ENCODE data around the gene ZSWIM5.

ZSWIM5 gene

GRCh38 chr1:45155957-45156356, 50.4 kb downstream of the ZSWIM5 start:
- H3K36me3 ChIP-seq = no peaks in the 10 kb centered on the region
- no peaks in the 10 kb centered on the region for H3K9me3 ChIP-seq
- no peak for DNase-seq
- peaks cover 0 to 8% (median 0%) of the 10 kb centered on the region in 4 donors for H3K4me1 ChIP-seq
- intact Hi-C loops (cut with DNase I; ENCODE audit: low total_unique reads) = no loop called here
- TF ChIP-seq CTCF (IDR thresholded peaks at IDR 0.05) = no peak
- H3K27me3 ChIP-seq = no peaks in the 10 kb centered on the region
- no peak overlapping the region for H3K4me3 ChIP-seq
- H3K27ac ChIP-seq = no peak overlapping the region

- Histone ChIP-seq H3K36me3 (no peaks in the 10 kb centered on the region), H3K9me3 (no peaks in the 10 kb centered on the region), H3K27ac (no peak overlapping the region), H3K4me1 (peaks cover 0 to 8% (median 0%) of the 10 kb centered on the region in 4 donors), H3K27me3 (no peaks in the 10 kb centered on the region), H3K4me3 (no peak overlapping the region)
- intact Hi-C loops (cut with DNase I; ENCODE audit: low total_unique reads) = no loop called here
- no peak for DNase-seq
- no peak for TF ChIP-seq CTCF (IDR thresholded peaks at IDR 0.05)
These were observed 51.0 kb downstream of the ZSWIM5 start for GRCh38 chr1:45155423-45155822.

- intact Hi-C loops (cut with DNase I; ENCODE audit: low total_unique reads) = no loop called here
- H3K4me3 ChIP-seq = no peak overlapping the region
- TF ChIP-seq CTCF (IDR thresholded peaks at IDR 0.05) = no peak
- H3K27ac ChIP-seq = no peak overlapping the region
- no peaks in the 10 kb centered on the region for H3K36me3 ChIP-seq
- no peaks in the 10 kb centered on the region for H3K27me3 ChIP-seq
- no peak for DNase-seq
- no peaks in the 10 kb centered on the region for H3K9me3 ChIP-seq
- peaks cover 0 to 8% (median 0%) of the 10 kb centered on the region in 4 donors for H3K4me1 ChIP-seq
These were observed 54.3 kb downstream of the ZSWIM5 start for GRCh38 chr1:45152126-45152525.

GRCh38 chr1:45148209-45148825, 58.1 kb downstream of the ZSWIM5 start:
- TF ChIP-seq CTCF (IDR thresholded peaks at IDR 0.05) = no peak
- intact Hi-C loops (cut with DNase I; ENCODE audit: low total_unique reads) = no loop called here
- Histone ChIP-seq H3K36me3 (no peaks in the 10 kb centered on the region), H3K4me1 (peaks cover 0 to 8% (median 0%) of the 10 kb centered on the region in 4 donors), H3K27me3 (no peaks in the 10 kb centered on the region), H3K27ac (no peak overlapping the region), H3K4me3 (no peak overlapping the region), H3K9me3 (no peaks in the 10 kb centered on the region)
- no peak for DNase-seq

- no peak overlapping the region for H3K27ac ChIP-seq
- H3K36me3 ChIP-seq = no peaks in the 10 kb centered on the region
- TF ChIP-seq CTCF (IDR thresholded peaks at IDR 0.05) = no peak
- peaks cover 0 to under 1% (median 0%) of the 10 kb centered on the region in 4 donors for H3K4me1 ChIP-seq
- H3K4me3 ChIP-seq = no peak overlapping the region
- no peaks in the 10 kb centered on the region for H3K27me3 ChIP-seq
- H3K9me3 ChIP-seq = no peaks in the 10 kb centered on the region
- no peak for DNase-seq
- intact Hi-C loops (cut with DNase I; ENCODE audit: low total_unique reads) = no loop called here
These were observed 59.6 kb downstream of the ZSWIM5 start for GRCh38 chr1:45146833-45147232.

All from tibial artery (tissue), 4 donors.